CD14-positive monocyte (primary cell): Measurements from ENCODE around the gene CCN2. TPM values are rescaled to one million over a fixed set of nuclear protein-coding genes. Genes with fewer than 3 reads are reported as not detected.

Experiments used
- DNase-seq, 3 donors: peaks; one replicate each; pipeline ENCODE4 v3.0.0-alpha.2; 2011 to 2022
- H2AFZ ChIP-seq: 2 replicates; pipeline ENCODE4 v1.6.0; 2012; ENCODE audit warnings: mild to moderate bottlenecking, low read depth, low read length, inconsistent platforms; ENCODE audit not compliant: insufficient read depth, poor library complexity, severe bottlenecking
- H3K27ac ChIP-seq, 2 donors: 1 replicate in 1 of 2; 2 replicates in 1 of 2; pipeline ENCODE4 v1.5.1; 2012 to 2013; ENCODE audit warnings: low read length in 2 of 2, control low read depth in 1 of 2, inconsistent platforms in 1 of 2, low read depth in 1 of 2, mild to moderate bottlenecking in 1 of 2
- H3K27me3 ChIP-seq, 2 donors: one replicate each; pipeline versions ENCODE4 v1.6.0 to v1.6.1; 2011 to 2013; ENCODE audit warnings: low read length in 2 of 2; ENCODE audit not compliant: control insufficient read depth in 2 of 2, insufficient read depth in 2 of 2
- H3K36me3 ChIP-seq, 2 donors: replicated peaks in 1 of 2; 1 replicate in 1 of 2; 2 replicates in 1 of 2; pipeline versions ENCODE4 v1.5.1 to v1.6.1; 2012 to 2013; ENCODE audit warnings: low read length in 2 of 2, control low read depth in 1 of 2, inconsistent platforms in 1 of 2, mild to moderate bottlenecking in 1 of 2; ENCODE audit not compliant: insufficient read depth in 2 of 2, control insufficient read depth in 1 of 2
- H3K4me1 ChIP-seq, 2 donors: 1 replicate in 1 of 2; 2 replicates in 1 of 2; pipeline versions ENCODE4 v1.5.1 to v1.6.1; 2012 to 2013; ENCODE audit warnings: low read length in 2 of 2, control low read depth in 1 of 2, inconsistent platforms in 1 of 2, mild to moderate bottlenecking in 1 of 2, moderate library complexity in 1 of 2; ENCODE audit not compliant: insufficient read depth in 2 of 2, control insufficient read depth in 1 of 2
- H3K4me2 ChIP-seq: replicated peaks from 2 replicates; pipeline ENCODE3; 2012; ENCODE audit warnings: low read length, moderate library complexity, mild to moderate bottlenecking; ENCODE audit not compliant: poor library complexity, severe bottlenecking; ENCODE audit errors: extremely low read depth
- H3K4me3 ChIP-seq, 3 experiments: fragments of 200-600 bp in 1 of 3; sonication (generic) in 1 of 3; replicated peaks in 1 of 3; 1 replicate in 2 of 3; 2 replicates in 1 of 3; pipeline ENCODE4 v1.5.1; 2011 to 2013; ENCODE audit warnings: low read length in 3 of 3, mild to moderate bottlenecking in 3 of 3, control low read depth in 2 of 3, low read depth in 2 of 3, inconsistent platforms in 1 of 3, moderate library complexity in 1 of 3
- H3K79me2 ChIP-seq: 2 replicates; pipeline ENCODE4 v1.6.0; 2012; ENCODE audit warnings: mild to moderate bottlenecking, control low read depth, inconsistent platforms, low read length, moderate library complexity; ENCODE audit not compliant: insufficient read depth
- H3K9ac ChIP-seq: 2 replicates; pipeline ENCODE4 v1.6.0; 2017; ENCODE audit warnings: low read length, mild to moderate bottlenecking; ENCODE audit not compliant: insufficient read depth, poor library complexity, severe bottlenecking
- H3K9me3 ChIP-seq, 2 donors: replicated peaks in 1 of 2; 1 replicate in 1 of 2; 2 replicates in 1 of 2; pipeline versions ENCODE4 v1.5.1 to v1.6.1; 2012 to 2013; ENCODE audit warnings: low read length in 2 of 2, control low read depth in 1 of 2; ENCODE audit not compliant: control insufficient read depth in 1 of 2, insufficient read depth in 1 of 2
- H4K20me1 ChIP-seq: 2 replicates; pipeline ENCODE4 v1.6.0; 2012; ENCODE audit warnings: mild to moderate bottlenecking, low read length, control low read depth, moderate library complexity; ENCODE audit not compliant: insufficient read depth
- H3K27ac Mint-ChIP-seq, 7 donors: one replicate each; pipeline ENCODE4 v1.8.0; 2020; ENCODE audit warnings: mild to moderate bottlenecking in 7 of 7, mixed read lengths in 7 of 7, moderate library complexity in 6 of 7, inconsistent platforms in 2 of 7
- H3K27me3 Mint-ChIP-seq, 3 donors: one replicate each; pipeline ENCODE4 v1.8.0; 2021 to 2022; ENCODE audit warnings: low read depth in 3 of 3, mild to moderate bottlenecking in 3 of 3, mixed read lengths in 3 of 3, moderate library complexity in 3 of 3, inconsistent platforms in 1 of 3
- H3K36me3 Mint-ChIP-seq, 2 donors: one replicate each; pipeline ENCODE4 v1.8.0; 2020; ENCODE audit warnings: mixed read lengths in 2 of 2, inconsistent platforms in 1 of 2, mild to moderate bottlenecking in 1 of 2
- H3K4me1 Mint-ChIP-seq: one replicate; pipeline ENCODE4 v1.8.0; 2020; ENCODE audit warnings: mild to moderate bottlenecking, mixed read lengths
- H3K4me3 Mint-ChIP-seq, 2 donors: one replicate each; pipeline ENCODE4 v1.8.0; 2020; ENCODE audit warnings: mild to moderate bottlenecking in 2 of 2, mixed read lengths in 2 of 2, moderate library complexity in 1 of 2
- H3K9me3 Mint-ChIP-seq, 7 donors: one replicate each; pipeline ENCODE4 v1.8.0; 2020 to 2022; ENCODE audit warnings: mixed read lengths in 7 of 7, mild to moderate bottlenecking in 6 of 7, moderate library complexity in 6 of 7, inconsistent platforms in 2 of 7
- CTCF ChIP-seq: fragments of 200-600 bp; IDR thresholded peaks from one replicate; pipeline ENCODE4 v1.8.0; 2022; ENCODE audit warnings: antibody characterized with exemption, mild to moderate bottlenecking
- WGBS: methylation state at CpG from one replicate; pipeline ENCODE4 v1.1.5; 2013; ENCODE audit warnings: missing lambda C conversion rate; ENCODE audit not compliant: insufficient coverage; 5-methylcytosine and 5-hydroxymethylcytosine counted together
- intact Hi-C, 2 donors: fragments of 100-400 bp; cut with micrococcal nuclease; formaldehyde crosslinking; loops; one replicate each; pipeline versions ENCODE4 v1.15.0 to v1.15.1; 2023
- polyA plus RNA-seq, 3 donors: library from polyadenylated mRNA; depleted of rRNA in 1 of 3; unstranded in 2 of 3; stranded (reverse) in 1 of 3; fragments of 300-500 nt in 2 of 3; fragments of >200 nt in 1 of 3; fragmentation: Illumina TruSeq in 2 of 3; gene quantifications; 1 replicate in 2 of 3; 2 replicates in 1 of 3; pipeline ENCODE4 v1.2.3, GENCODE V29; 2012 to 2021

Gene CCN2
- polyA plus RNA-seq, 3 donors, result not detected

- Mint-ChIP-seq H3K36me3 (no peaks in the 10 kb centered on the region), H3K9me3 (peaks cover 0 to 20% (median 14%) of the 10 kb centered on the region in 7 donors), H3K4me1 (no peaks in the 10 kb centered on the region), H3K27me3 (peaks cover 10 to 20% (median 12%) of the 10 kb centered on the region in 3 donors), H3K4me3 (no peak overlapping the region), H3K27ac (no peak overlapping the region)
- Histone ChIP-seq H3K4me1 (no peaks in the 10 kb centered on the region), H3K4me3 (no peak overlapping the region), H3K4me2 (no peak overlapping the region), H3K27me3 (no peaks in the 10 kb centered on the region), H3K79me2 (no peaks in the 10 kb centered on the region), H2AFZ (no peak overlapping the region), H3K9ac (no peak overlapping the region), H3K27ac (no peak overlapping the region), H3K36me3 (no peaks in the 10 kb centered on the region), H3K9me3 (peaks cover 0 to 3% of the 10 kb centered on the region in 2 donors), H4K20me1 (no peaks in the 10 kb centered on the region)
- no peak for TF ChIP-seq CTCF
- no peak for DNase-seq
- intact Hi-C loops, result no loop called here
- no CpG with 5 or more reads among the region's 1 CpG for WGBS
Measured at GRCh38 chr6:131898718-131899117, 52.5 kb downstream of the CCN2 start.

Other genes with a start within 250 kb of the CCN2 start
- gene OR2A4, start 250.0 kb downstream of the CCN2 start, polyA plus RNA-seq, result not detected
- not detected for gene CTAGE9, start 240.4 kb downstream of the CCN2 start, polyA plus RNA-seq
- gene ENPP1, start 143.4 kb downstream of the CCN2 start, polyA plus RNA-seq, result not detected